Upper lobe of left lung (tissue), 6 donors: Measurements from ENCODE around the gene LRRC3. TPM values are rescaled to one million over a fixed set of nuclear protein-coding genes. Genes with fewer than 3 reads are reported as not detected.

Experiments
- ATAC-seq, 2 donors: fragments of 200-7000 bp; cut with Tn5 transposase; one replicate each; pipeline ENCODE4 v1.9.1; 2022; ENCODE audit warnings: mild to moderate bottlenecking in 2 of 2, moderate library complexity in 2 of 2; ENCODE audit not compliant: low FRiP score in 2 of 2
- DNase-seq, 2 donors: peaks; one replicate each; pipeline ENCODE4 v3.0.0-alpha.2; 2019 to 2020
- H3K27ac ChIP-seq, 4 donors: fragments of 200-600 bp; sonication (generic); one replicate each; pipeline ENCODE4 v1.5.1; 2016 to 2019
- H3K27me3 ChIP-seq, 4 donors: fragments of 200-600 bp; sonication (generic); one replicate each; pipeline ENCODE4 v1.5.1; 2017 to 2019
- H3K36me3 ChIP-seq, 4 donors: fragments of 200-600 bp; sonication (generic); one replicate each; pipeline ENCODE4 v1.5.1; 2016 to 2019
- H3K4me1 ChIP-seq, 4 donors: fragments of 200-600 bp; sonication (generic); one replicate each; pipeline ENCODE4 v1.5.1; 2018 to 2019
- H3K4me3 ChIP-seq, 4 donors: fragments of 200-600 bp; sonication (generic); one replicate each; pipeline ENCODE4 v1.5.1; 2017 to 2019; ENCODE audit warnings: mild to moderate bottlenecking in 2 of 4, moderate library complexity in 1 of 4
- H3K9me3 ChIP-seq, 4 donors: fragments of 200-600 bp; sonication (generic); one replicate each; pipeline ENCODE4 v1.5.1; 2018 to 2019
- CTCF ChIP-seq, 6 experiments: fragments of 450-650 bp in 4 of 6; fragments of 200-600 bp in 2 of 6; sonication (generic) in 2 of 6; IDR thresholded peaks; one replicate each; pipeline ENCODE4 v1.5.1; 2016 to 2019; ENCODE audit warnings: antibody characterized with exemption in 6 of 6
- EP300 ChIP-seq, 4 donors: sonication (generic); formaldehyde crosslinking; IDR thresholded peaks; one replicate each; pipeline ENCODE4 v1.5.1; 2017; ENCODE audit warnings: antibody characterized with exemption in 4 of 4, control low read depth in 2 of 4
- POLR2A ChIP-seq, 4 donors: fragments of 450-650 bp; IDR thresholded peaks; one replicate each; pipeline ENCODE4 v1.5.1; 2016 to 2017; ENCODE audit warnings: antibody characterized with exemption in 4 of 4, mild to moderate bottlenecking in 2 of 4
- POLR2AphosphoS5 ChIP-seq, 2 donors: sonication (generic); formaldehyde crosslinking; IDR thresholded peaks; one replicate each; pipeline ENCODE4 v1.5.1; 2017; ENCODE audit warnings: antibody characterized with exemption in 2 of 2
- WGBS, 2 donors: methylation state at CpG; one replicate each; pipeline ENCODE4 v1.1.5; 2017 to 2018; 5-methylcytosine and 5-hydroxymethylcytosine counted together
- total RNA-seq, 6 donors: library from RNA; depleted of rRNA in 4 of 6; stranded (reverse); fragments of >200 nt in 4 of 6; gene quantifications; one replicate each; pipeline versions ENCODE4 v1.1.0 to v1.2.1, GENCODE V29; 2016 to 2021
- donor health status: DM: no; HTN: no; CAD: no; lungs with moderate emphysema.
- donor health status: DM: no; HTN: yes; CAD: no; lungs with severe emphysema.

The LRRC3 gene
- total RNA-seq, 6 donors from 2014 or later: 3.1 to 11.5 (median 4.6) TPM

- no peak overlapping the region for H3K27ac ChIP-seq
- H3K4me1 ChIP-seq: peaks cover 5 to 20% (median 12%) of the 10 kb centered on the region in 4 donors
- H3K4me3 ChIP-seq: no peak overlapping the region
- TF ChIP-seq POLR2AphosphoS5 (IDR thresholded peaks at IDR 0.05): no peak
- no peak for TF ChIP-seq POLR2A (IDR thresholded peaks at IDR 0.05)
- TF ChIP-seq EP300 (IDR thresholded peaks at IDR 0.05): no peak
- TF ChIP-seq CTCF (IDR thresholded peaks at IDR 0.05): no peak
- no peaks in the 10 kb centered on the region for H3K36me3 ChIP-seq
- DNase-seq (peak in 1 of 2 donors; percentile 64), ATAC-seq (no peak)
- no peaks in the 10 kb centered on the region for H3K27me3 ChIP-seq
- WGBS, 2 donors: 73 to 89% methylated on average over 4 to 19 of the region's 19 CpGs
- no peaks in the 10 kb centered on the region for H3K9me3 ChIP-seq
Observed at GRCh38 chr21:44458971-44459711, 3.8 kb downstream of the LRRC3 start.

- Histone ChIP-seq H3K4me3 (no peak overlapping the region), H3K27me3 (no peaks in the 10 kb centered on the region), H3K9me3 (no peaks in the 10 kb centered on the region), H3K36me3 (no peaks in the 10 kb centered on the region), H3K27ac (no peak overlapping the region), H3K4me1 (peaks cover 5 to 18% (median 11%) of the 10 kb centered on the region in 4 donors)
- TF ChIP-seq POLR2AphosphoS5 (IDR thresholded peaks at IDR 0.05): no peak
- TF ChIP-seq EP300 (IDR thresholded peaks at IDR 0.05): no peak
- no peak for TF ChIP-seq POLR2A (IDR thresholded peaks at IDR 0.05)
- no peak for TF ChIP-seq CTCF (IDR thresholded peaks at IDR 0.05)
- DNase-seq: peak in 1 of 2 donors; percentile 46
- no peak for ATAC-seq
- 77 to 80% methylated on average over 11 to 14 of the region's 14 CpGs for whole genome bisulfite sequencing, 2 donors
Observed at GRCh38 chr21:44459712-44460440, 4.6 kb downstream of the LRRC3 start.

- no peak overlapping the region for H3K27ac ChIP-seq
- H3K27me3 ChIP-seq: no peaks in the 10 kb centered on the region
- no peaks in the 10 kb centered on the region for H3K9me3 ChIP-seq
- 89 to 91% methylated on average over 8 of the region's 8 CpGs for WGBS, 2 donors
- DNase-seq (no peak), ATAC-seq (no peak)
- H3K36me3 ChIP-seq: no peaks in the 10 kb centered on the region
- TF ChIP-seq POLR2AphosphoS5 (IDR thresholded peaks at IDR 0.05) (no peak), EP300 (IDR thresholded peaks at IDR 0.05) (no peak)
- no peak overlapping the region for H3K4me3 ChIP-seq
- peaks cover 5 to 13% (median 9%) of the 10 kb centered on the region in 4 donors for H3K4me1 ChIP-seq
Observed at GRCh38 chr21:44460441-44460755, 5.1 kb downstream of the LRRC3 start.

GRCh38 chr21:44461005-44461404 lies 5.7 kb downstream of the LRRC3 start:
- no peak overlapping the region for H3K27ac ChIP-seq
- DNase-seq: peak in 1 of 2 donors; percentile 70
- no peak overlapping the region for H3K4me3 ChIP-seq
- H3K9me3 ChIP-seq: no peaks in the 10 kb centered on the region
- H3K36me3 ChIP-seq: no peaks in the 10 kb centered on the region
- H3K4me1 ChIP-seq: peaks cover 4 to 7% (median 5%) of the 10 kb centered on the region in 4 donors
- TF ChIP-seq POLR2A (IDR thresholded peaks at IDR 0.05) (no peak), EP300 (IDR thresholded peaks at IDR 0.05) (no peak), POLR2AphosphoS5 (IDR thresholded peaks at IDR 0.05) (no peak), CTCF (IDR thresholded peaks at IDR 0.05) (no peak)
- H3K27me3 ChIP-seq: no peaks in the 10 kb centered on the region
- ATAC-seq: no peak
- WGBS, 2 donors: 97% methylated on average over 8 of the region's 8 CpGs; no CpG with 5 or more reads in 1 of the 2 donors

- WGBS, 2 donors: 65 to 80% methylated on average over 11 to 15 of the region's 15 CpGs
- ATAC-seq (no peak), DNase-seq (no peak)
- H3K36me3 ChIP-seq: no peaks in the 10 kb centered on the region
- no peaks in the 10 kb centered on the region for H3K27me3 ChIP-seq
- TF ChIP-seq CTCF (IDR thresholded peaks at IDR 0.05): peak in 3 of 6 experiments; percentile 20 to 39 (median 23)
- TF ChIP-seq POLR2A (IDR thresholded peaks at IDR 0.05): no peak
- TF ChIP-seq POLR2AphosphoS5 (IDR thresholded peaks at IDR 0.05): no peak
- peaks cover 0 to 1% (median under 1%) of the 10 kb centered on the region in 4 donors for H3K4me1 ChIP-seq
- H3K27ac ChIP-seq: no peak overlapping the region
- H3K9me3 ChIP-seq: no peaks in the 10 kb centered on the region
- H3K4me3 ChIP-seq: no peak overlapping the region
Observed at GRCh38 chr21:44461464-44462001, 6.2 kb downstream of the LRRC3 start.
